ENCODE measurements around the gene WDR7.

- TF ChIP-seq HDGF (IDR thresholded peaks at IDR 0.05; ENCODE audit: borderline replicate concordance) (no peak), BHLHE40 (IDR thresholded peaks at IDR 0.05; ENCODE audit: borderline replicate concordance) (no peak), ARNT (IDR thresholded peaks at IDR 0.05) (no peak), PKNOX1 (IDR thresholded peaks at IDR 0.05) (no peak), FOXM1 (IDR thresholded peaks at IDR 0.05; ENCODE audit: borderline replicate concordance) (no peak), FOXA1 (IDR thresholded peaks at IDR 0.05) (no peak), FOXK2 (IDR thresholded peaks at IDR 0.05) (no peak), SP1 (IDR thresholded peaks at IDR 0.05) (no peak), ELF4 (IDR thresholded peaks at IDR 0.05) (no peak), SUZ12 (IDR thresholded peaks at IDR 0.05) (no peak), TARDBP (IDR thresholded peaks at IDR 0.05) (no peak), ZNF384 (IDR thresholded peaks at IDR 0.05) (no peak), L3MBTL2 (conservative IDR thresholded peaks at IDR 0.05) (no peak)
Measured at GRCh38 chr18:56726906-56727305, 75.7 kb downstream of the WDR7 start.
